NCI-H2196 (cell line): ENCODE data around the gene CLTA.
"Not testable (repeated sequence)": the region's sequence is repeated elsewhere in the genome, so short reads cannot be mapped to it uniquely, and the experiment has no call there.

Experiments
- DNase-seq: peaks from one replicate; lab custom pipeline; 2025; ENCODE audit not compliant: unreplicated experiment; lab: John Stamatoyannopoulos, UW

Gene CLTA

DNA sequence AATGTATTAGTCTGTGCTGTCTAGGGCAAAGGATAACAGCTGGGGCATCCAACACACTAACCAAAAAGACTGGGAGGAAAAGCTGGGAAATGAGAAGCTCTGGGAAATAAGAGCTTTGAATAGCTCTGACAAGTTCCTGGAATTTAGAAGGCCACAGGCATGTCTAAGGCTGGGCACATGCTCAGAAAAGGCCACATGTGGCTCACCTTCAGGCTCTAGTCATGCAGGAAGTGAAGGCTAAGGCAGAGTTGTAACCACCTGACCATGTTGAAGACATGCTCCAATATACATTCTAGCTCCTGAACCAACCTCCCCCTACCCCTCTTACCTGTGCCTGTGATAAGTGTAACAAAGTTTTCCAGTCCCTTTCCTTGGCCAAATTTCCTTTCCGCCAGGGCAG, 31.7 kb downstream of the CLTA start:
- no peak for DNase-seq

DNA sequence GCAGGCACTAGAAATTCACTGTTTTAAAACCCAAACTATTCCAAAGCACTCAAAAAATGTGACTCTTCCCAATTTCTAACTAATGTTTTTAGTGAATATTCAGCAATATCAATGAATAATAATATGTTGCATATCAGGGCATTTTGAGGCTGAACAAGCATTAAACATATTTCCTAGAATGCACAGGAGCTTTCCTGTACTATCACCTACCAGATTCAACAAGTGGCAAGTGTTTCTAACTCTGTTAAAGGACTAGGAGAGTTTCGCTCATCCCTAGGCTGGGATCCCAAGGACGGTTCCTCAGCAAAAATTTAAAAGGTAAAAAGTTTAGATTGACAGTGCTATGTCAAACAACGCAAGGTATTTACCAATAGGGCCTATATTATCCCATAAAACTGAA, 46.5 kb downstream of the CLTA start:
- DNase-seq: no peak

DNA sequence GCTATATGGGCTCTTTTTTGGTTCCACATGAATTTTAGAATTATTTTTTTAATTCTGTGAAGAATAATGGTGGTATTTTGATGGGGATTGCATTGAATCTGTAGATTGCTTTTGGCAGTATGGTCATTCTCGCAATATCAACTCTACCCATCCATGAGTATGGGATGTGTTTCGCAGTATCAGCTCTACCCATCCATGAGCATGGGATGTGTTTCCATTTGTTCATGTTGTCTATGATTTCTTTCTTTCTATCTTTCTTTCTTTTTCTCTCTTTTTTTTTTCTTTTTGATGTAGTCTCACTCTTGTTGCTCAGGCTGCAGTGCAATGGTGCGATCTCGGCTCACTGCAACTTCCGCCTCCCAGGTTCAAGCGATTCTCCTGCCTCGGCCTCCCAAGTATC, 48.5 kb downstream of the CLTA start:
- DNase-seq: not testable (repeated sequence)

DNA sequence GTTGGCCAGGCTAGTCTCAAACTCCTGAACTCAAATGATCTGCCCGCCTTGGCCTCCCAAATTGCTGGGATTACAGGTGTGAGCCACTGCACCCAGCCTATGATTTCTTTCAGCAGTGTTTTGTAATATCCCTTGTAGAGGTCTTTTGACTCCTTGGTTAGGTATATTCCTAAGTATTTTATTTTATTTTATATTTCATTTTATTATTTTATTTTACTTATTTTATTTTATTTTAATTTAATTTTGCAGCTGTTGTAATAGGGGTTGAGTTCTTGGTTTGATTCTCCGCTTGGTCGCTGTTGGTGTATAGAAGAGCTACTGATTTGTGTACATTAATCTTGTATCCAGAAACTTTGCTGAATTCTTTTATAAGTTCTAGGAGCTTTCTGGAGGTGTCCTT, 49.0 kb downstream of the CLTA start:
- not testable (repeated sequence) for DNase-seq

DNA sequence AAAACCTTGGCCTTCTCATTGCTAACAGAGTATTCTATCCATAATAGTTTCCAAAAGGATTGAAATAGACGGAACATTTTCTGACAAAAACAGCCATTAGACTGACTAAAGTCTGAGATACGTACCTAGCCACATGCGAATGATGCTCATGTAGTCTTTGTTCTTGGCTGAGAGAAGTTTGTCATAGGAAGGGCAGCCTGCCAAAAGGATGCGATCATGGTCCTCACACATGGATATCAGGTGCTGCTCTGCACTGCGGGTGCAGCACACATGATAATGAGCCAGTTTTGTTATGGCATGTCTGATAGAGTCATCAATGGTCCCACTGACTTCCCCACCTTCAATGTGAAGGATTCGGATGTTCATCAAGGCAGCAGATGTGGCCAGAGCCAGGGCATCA, 55.2 kb downstream of the CLTA start:
- DNase-seq: no peak

DNA sequence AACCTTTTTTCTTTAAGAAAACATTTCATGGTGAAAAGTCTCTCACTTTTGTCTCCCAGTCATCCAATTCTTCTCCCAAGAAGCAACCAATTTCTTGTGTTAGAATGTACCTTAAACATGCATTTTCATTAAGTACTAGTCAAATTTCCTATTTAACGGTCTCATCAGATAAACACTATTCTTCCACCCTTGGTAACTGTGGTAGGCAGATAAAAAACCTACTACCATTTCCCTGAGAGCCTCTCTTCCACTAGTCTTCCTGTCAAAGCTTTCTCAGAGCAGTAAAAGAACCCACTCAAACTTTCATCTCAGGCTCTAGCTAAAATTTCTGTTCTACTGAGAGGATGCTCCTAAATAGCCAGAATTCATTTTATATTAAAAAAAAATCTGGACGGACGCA, 56.6 kb downstream of the CLTA start:
- DNase-seq: no peak

DNA sequence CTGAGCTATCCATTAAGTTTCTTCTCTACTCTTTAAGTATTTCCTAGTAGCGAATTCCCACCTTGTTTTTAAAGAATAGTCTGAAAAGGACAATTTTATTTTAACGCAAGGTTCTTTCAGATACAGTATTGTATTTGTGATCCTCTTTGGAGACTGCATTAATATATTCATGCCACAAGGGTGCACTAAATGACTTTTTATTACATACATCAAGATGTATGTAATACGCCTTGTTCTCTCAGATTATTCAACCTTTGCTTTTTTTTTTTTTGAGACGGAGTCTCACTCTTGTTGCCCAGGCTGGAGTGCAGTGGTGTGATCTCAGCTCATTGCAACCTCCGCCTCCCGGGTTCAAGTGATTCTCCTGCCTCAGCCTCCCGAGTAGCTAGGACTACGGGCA, 57.3 kb downstream of the CLTA start:
- peak; percentile 11 for DNase-seq

DNA sequence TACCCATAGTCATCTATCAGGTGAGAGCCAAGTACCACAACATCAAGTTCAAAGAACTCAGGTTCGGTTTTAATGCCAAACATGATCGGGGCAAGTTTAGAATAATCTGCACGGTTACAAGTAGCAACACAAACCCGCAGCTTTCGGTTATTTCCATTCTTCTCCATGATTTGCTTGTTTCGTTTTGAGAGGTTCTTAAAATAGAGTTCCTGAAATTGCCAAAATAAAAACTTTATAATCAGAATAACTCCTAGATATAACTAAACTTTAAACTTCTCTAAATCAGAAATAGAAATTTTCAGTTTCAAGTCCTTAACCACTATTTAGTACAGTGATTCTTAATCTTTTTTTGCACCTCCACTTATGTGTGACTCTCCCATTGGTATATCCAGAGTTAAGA, 58.5 kb downstream of the CLTA start:
- no peak for DNase-seq

DNA sequence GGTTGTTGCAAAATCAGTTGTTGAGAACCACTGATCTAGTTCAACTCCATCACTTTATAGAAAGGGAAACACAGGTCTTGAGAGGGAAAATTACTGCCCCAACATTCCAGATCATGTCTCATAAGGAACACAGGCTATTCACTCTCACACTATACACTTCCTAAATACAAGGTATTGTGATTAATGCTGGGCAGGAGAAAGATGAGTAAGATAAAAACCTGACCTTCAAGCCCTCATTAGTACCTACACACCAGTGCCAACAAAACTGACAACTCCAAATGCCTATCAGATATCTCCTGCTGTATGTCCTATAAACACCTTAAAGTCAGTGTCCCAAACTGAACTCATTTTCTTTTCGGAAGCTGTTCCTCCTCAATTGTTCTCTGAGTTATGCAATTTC, 59.4 kb downstream of the CLTA start:
- DNase-seq: no peak

DNA sequence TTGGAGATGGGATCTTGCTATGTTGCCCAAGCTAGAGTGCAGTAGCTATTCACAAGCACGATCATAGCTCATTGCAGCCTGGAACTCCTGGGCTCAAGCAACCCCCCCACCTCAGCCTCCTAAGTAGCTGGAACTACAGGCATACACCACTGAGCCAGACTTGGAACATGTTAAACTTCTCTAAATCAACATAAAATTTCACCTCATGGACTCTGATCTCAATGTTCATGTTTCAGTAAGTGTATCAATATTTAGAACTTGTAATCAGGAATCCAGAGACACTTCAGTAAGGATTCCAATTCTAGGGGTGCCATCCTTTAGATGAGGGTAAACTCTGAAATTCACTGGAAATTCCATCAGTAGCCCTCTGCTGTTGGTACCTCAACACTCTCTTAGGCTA, 60.7 kb downstream of the CLTA start:
- DNase-seq: no peak

DNA sequence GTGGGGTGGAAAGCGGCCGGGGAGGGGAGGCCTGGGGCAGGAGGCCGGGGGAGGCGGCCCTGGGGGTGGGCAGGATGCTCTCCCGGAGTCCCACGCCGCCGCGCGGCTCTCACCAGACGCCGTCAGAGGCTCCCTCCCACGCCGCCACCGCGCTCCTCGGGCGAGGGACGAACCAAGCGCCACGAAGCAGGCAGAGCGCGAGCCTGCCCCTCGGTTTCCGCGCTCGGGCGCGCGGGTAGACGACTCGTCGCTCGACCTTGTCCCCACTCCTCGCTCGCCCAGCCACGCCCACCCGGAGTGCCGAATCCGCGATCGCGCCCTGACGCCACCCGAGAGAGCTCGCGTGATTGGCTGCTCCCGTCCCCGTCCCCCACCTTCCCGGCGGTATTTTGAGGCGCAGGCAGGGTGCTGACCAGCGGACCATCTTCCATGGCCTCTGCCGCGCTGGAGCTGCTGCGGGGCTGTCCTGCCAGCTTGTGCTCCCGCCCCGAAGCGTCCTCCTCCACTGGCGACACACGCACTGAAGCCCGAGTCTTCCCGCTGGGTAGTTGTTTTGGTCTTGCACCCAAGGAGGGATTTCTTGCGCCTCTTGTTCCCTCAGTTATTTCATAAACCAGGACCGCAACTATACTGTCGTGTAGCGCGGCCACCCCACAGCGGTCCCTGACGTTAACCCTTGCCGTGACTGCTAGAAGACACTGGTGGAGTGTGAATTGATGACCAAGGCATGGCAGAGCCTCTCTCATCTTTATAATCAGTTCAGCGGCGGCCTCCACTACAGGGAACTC, 67.7 kb downstream of the CLTA start, which contains the start of gene GNE:
TSS of gene GNE (minus strand) at position 241 of the 788 bp plus-strand sequence. CDS start 9,093 bp downstream, outside the sequence.
- DNase-seq: peak; percentile 98

DNA sequence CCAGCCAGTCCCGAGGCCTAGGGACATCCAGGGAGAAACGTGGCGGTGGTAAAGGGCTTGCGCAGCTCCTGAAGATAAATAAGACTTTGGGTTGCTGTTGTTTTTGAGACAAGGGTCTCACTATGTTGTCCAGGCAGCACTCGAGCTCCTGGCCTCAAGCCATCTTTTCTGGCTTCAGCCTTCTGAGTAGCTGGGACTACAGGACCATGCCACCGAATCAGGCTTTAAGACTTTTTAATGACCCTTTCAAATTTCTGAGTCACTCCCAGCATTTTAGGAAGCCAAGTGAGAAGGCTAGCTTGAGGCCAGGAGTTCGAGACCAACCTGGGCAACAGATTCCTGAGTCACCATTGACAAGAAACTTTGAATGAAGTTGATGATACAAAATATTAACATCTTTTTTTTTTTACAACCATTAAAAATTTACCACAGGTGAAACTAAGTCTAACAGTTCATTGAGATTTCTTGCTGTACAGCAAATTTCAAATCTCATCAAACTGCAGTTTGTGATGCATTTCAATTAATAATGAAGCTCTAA, 68.3 kb downstream of the CLTA start:
- DNase-seq: no peak
